Osteoblast (primary cell): ENCODE data around the gene CCSAP. TPM values are rescaled to one million over a fixed set of nuclear protein-coding genes. Genes with fewer than 3 reads are reported as not detected.

ENCODE experiments used
- DNase-seq: peaks from one replicate; pipeline ENCODE4 v3.0.0; 2011; ENCODE audit warnings: low spot score, mixed read lengths; ENCODE audit not compliant: insufficient read length; ENCODE audit errors: missing footprints
- H2AFZ ChIP-seq: 2 replicates; pipeline ENCODE4 v1.6.0; 2011; ENCODE audit warnings: mild to moderate bottlenecking, low read length
- H3K27ac ChIP-seq: 2 replicates; pipeline ENCODE4 v1.5.1; 2011; ENCODE audit warnings: mild to moderate bottlenecking, low read depth, low read length, moderate library complexity
- H3K27me3 ChIP-seq: 2 replicates; pipeline ENCODE4 v1.6.0; 2012; ENCODE audit warnings: mild to moderate bottlenecking, control low read depth, inconsistent platforms, low read length, moderate library complexity; ENCODE audit not compliant: insufficient read depth
- H3K36me3 ChIP-seq: 2 replicates; pipeline ENCODE4 v1.5.1; 2011; ENCODE audit warnings: mild to moderate bottlenecking, low read length, control low read depth, moderate library complexity; ENCODE audit not compliant: insufficient read depth
- H3K4me1 ChIP-seq: 2 replicates; pipeline ENCODE4 v1.5.1; 2011; ENCODE audit warnings: mild to moderate bottlenecking, low read length, control low read depth, moderate library complexity; ENCODE audit not compliant: insufficient read depth
- H3K4me2 ChIP-seq: 2 replicates; pipeline ENCODE4 v1.6.0; 2011; ENCODE audit warnings: mild to moderate bottlenecking, low read length; ENCODE audit not compliant: insufficient read depth
- H3K4me3 ChIP-seq: fragments of 200-600 bp; sonication (generic); 3 replicates; pipeline ENCODE4 v1.5.1; 2012; ENCODE audit warnings: mild to moderate bottlenecking, low read length, inconsistent platforms; ENCODE audit not compliant: insufficient read depth
- H3K79me2 ChIP-seq: 2 replicates; pipeline ENCODE4 v1.6.0; 2012; ENCODE audit warnings: mild to moderate bottlenecking, low read length, control low read depth, inconsistent platforms; ENCODE audit not compliant: insufficient read depth
- H3K9me3 ChIP-seq: 2 replicates; pipeline ENCODE4 v1.5.1; 2011; ENCODE audit warnings: low read depth, low read length, control low read depth
- H4K20me1 ChIP-seq: 2 replicates; pipeline ENCODE4 v1.6.0; 2012; ENCODE audit warnings: mild to moderate bottlenecking, low read length, control low read depth; ENCODE audit not compliant: insufficient read depth
- total RNA-seq: library from RNA; depleted of rRNA; stranded (reverse); fragments of >200 nt; gene quantifications from 2 replicates; pipeline ENCODE4 v1.2.3, GENCODE V29; 2012
- TF ChIP-seq, protein P1 (sequence below): IDR thresholded peaks from 2 replicates; pipeline ENCODE4 v1.5.1; 2011; ENCODE audit warnings: mild to moderate bottlenecking, low read depth, low read length, moderate library complexity; ENCODE audit errors: extremely low read depth

CCSAP gene
- total RNA-seq, 1 donor = 9.4 TPM

DNA sequence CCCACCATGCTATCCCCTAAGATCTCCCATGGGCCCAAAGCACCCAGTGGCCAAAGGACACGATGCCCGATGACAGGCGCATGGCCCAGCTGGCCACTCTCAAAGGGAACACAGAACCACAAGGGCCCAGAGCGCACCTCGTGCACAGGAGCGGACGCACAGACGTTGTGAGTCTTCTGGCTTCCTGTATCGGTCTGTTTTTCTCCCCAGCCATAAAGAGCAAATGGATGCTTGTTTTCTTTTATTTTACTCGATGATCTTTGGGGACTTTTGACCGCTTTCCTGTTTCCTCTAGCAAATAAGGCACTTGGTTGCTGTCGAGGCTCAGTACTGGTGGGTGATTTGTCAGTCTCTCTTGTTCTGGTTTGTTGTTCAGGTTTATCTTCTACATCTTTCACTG lies 16.2 kb downstream of the CCSAP start:
- no peak for DNase-seq
- no peak overlapping the region for H2AFZ ChIP-seq

DNA sequence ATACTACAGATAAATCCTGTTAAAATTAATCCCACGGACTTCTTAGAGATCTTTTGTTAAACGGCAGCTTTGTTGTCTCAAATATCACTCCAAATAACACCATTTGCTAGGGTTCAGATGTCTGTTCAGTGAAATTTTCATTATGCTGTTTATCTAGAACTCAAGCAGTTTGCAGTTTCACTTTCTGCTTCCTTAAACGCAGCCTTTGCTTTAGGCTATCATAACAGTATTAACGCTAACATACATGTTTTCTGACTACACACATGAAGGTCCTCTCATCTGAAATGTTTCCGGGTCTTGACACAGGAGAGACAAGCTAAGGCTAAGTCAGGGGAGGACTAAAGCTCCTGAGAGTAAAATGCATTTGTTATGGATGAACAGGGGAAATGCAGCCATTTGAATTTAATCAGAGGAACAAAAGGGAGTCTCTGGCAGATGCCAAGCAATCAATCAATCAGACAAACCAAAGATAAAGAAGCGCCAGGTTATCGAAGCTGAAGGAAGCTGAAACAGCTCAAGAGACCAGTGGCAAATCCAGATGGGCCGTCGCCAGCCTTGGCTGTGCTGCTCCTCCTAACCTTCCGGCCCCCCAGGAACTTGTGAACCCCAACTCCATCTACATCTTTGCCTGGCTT lies 16.9 kb downstream of the CCSAP start:
- H3K4me1 ChIP-seq = no peaks in the 10 kb centered on the region
- no peaks in the 10 kb centered on the region for H3K79me2 ChIP-seq
- no peak overlapping the region for H3K4me2 ChIP-seq
- H4K20me1 ChIP-seq = no peaks in the 10 kb centered on the region
- TF ChIP-seq, protein P1, sequence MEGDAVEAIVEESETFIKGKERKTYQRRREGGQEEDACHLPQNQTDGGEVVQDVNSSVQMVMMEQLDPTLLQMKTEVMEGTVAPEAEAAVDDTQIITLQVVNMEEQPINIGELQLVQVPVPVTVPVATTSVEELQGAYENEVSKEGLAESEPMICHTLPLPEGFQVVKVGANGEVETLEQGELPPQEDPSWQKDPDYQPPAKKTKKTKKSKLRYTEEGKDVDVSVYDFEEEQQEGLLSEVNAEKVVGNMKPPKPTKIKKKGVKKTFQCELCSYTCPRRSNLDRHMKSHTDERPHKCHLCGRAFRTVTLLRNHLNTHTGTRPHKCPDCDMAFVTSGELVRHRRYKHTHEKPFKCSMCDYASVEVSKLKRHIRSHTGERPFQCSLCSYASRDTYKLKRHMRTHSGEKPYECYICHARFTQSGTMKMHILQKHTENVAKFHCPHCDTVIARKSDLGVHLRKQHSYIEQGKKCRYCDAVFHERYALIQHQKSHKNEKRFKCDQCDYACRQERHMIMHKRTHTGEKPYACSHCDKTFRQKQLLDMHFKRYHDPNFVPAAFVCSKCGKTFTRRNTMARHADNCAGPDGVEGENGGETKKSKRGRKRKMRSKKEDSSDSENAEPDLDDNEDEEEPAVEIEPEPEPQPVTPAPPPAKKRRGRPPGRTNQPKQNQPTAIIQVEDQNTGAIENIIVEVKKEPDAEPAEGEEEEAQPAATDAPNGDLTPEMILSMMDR = no peak
- no peaks in the 10 kb centered on the region for H3K9me3 ChIP-seq
- H3K27me3 ChIP-seq = no peaks in the 10 kb centered on the region
- no peak overlapping the region for H3K4me3 ChIP-seq
- H3K36me3 ChIP-seq = peaks cover 30% of the 10 kb centered on the region
- no peak overlapping the region for H3K27ac ChIP-seq
- H2AFZ ChIP-seq = no peak overlapping the region
- DNase-seq = no peak

More for the DNA sequence above, 16.2 kb downstream of the CCSAP start:
- Histone ChIP-seq H3K4me2 (no peak overlapping the region), H3K79me2 (no peaks in the 10 kb centered on the region), H3K4me3 (no peak overlapping the region), H3K4me1 (no peaks in the 10 kb centered on the region), H3K27ac (no peak overlapping the region), H3K27me3 (no peaks in the 10 kb centered on the region), H3K36me3 (peaks cover 27% of the 10 kb centered on the region), H3K9me3 (no peaks in the 10 kb centered on the region), H4K20me1 (no peaks in the 10 kb centered on the region)
- TF ChIP-seq, protein P1 = no peak

DNA sequence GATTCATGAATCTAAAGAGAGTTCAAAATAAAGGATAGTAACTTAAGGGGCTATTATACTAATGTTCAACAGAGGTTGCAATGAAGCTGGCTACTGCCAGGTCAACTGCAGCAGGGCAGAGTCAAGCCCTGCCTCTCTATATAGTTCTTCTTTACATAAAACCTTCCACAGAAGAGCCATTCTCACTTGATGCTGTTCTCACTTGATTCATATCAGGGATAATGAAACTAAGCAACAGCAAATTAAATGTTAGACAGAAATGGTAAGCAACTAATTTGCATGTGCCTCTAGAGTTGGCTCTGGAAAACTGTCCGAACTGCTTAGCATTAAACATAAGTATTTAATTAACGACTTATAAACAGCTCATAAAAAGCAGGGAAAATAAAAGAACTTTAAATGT lies 17.4 kb downstream of the CCSAP start:
- no peak for DNase-seq
- no peak overlapping the region for H2AFZ ChIP-seq
- TF ChIP-seq, protein P1 = no peak
- no peaks in the 10 kb centered on the region for H4K20me1 ChIP-seq
- H3K4me1 ChIP-seq = no peaks in the 10 kb centered on the region
- H3K27ac ChIP-seq = no peak overlapping the region
- H3K4me2 ChIP-seq = no peak overlapping the region
- peaks cover 30% of the 10 kb centered on the region for H3K36me3 ChIP-seq
- no peak overlapping the region for H3K4me3 ChIP-seq
- H3K27me3 ChIP-seq = no peaks in the 10 kb centered on the region
- H3K9me3 ChIP-seq = no peaks in the 10 kb centered on the region
- H3K79me2 ChIP-seq = no peaks in the 10 kb centered on the region

DNA sequence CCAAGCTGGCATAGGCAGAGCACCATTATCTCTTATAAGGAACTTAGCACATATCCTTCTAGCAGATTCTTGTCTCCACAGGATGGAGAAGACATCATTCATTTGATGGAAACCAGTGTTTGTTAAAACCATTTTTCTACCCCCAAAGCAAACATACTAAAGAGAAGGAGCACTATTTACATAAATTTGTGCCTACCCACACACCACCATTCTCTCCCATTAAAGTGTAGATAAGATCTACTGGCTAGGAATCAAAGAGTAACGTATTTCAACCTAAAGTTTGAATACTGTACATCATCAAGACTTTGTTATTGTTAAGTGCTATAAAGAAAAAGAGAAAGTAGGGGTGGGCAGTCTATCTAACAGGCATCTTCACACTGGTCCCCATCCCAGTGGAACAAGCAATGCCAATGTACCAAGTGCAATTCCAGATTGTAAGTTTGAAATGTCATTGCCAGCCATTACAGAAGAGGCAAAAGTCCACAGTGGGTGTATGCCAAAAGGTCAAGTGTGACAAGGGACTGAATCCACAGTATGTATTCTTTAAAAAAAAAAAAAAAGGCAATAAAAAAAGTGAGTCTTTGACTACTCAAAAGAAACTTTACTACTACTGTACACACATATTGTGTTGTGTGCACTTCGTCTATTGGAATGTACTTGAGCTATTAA lies 18.8 kb downstream of the CCSAP start:
- Histone ChIP-seq H4K20me1 (no peaks in the 10 kb centered on the region), H3K4me2 (no peak overlapping the region), H3K27me3 (no peaks in the 10 kb centered on the region), H3K27ac (no peak overlapping the region), H3K4me3 (no peak overlapping the region), H3K36me3 (peaks cover 34% of the 10 kb centered on the region), H2AFZ (no peak overlapping the region), H3K79me2 (no peaks in the 10 kb centered on the region), H3K9me3 (no peaks in the 10 kb centered on the region), H3K4me1 (no peaks in the 10 kb centered on the region)
- TF ChIP-seq, protein P1 = no peak
- DNase-seq = no peak
